IPS-20b (cell line): ENCODE results near the gene SLAMF7.

ENCODE experiments used
- H3K27ac ChIP-seq: one replicate; pipeline ENCODE4 v1.5.1; 2013; ENCODE audit warnings: low read length
- H3K27me3 ChIP-seq: 2 replicates; pipeline ENCODE4 v1.6.1; 2013; ENCODE audit warnings: mild to moderate bottlenecking, low read length, inconsistent platforms; ENCODE audit not compliant: insufficient read depth
- H3K36me3 ChIP-seq: 2 replicates; pipeline ENCODE4 v1.6.1; 2013; ENCODE audit warnings: low read depth, mild to moderate bottlenecking, inconsistent platforms, low read length, moderate library complexity; ENCODE audit not compliant: insufficient read depth
- H3K4me1 ChIP-seq: 2 replicates; pipeline ENCODE4 v1.6.1; 2013; ENCODE audit warnings: mild to moderate bottlenecking, control low read depth, inconsistent platforms, low read length, moderate library complexity; ENCODE audit not compliant: insufficient read depth
- H3K4me3 ChIP-seq: 2 replicates; pipeline ENCODE4 v1.5.1; 2013; ENCODE audit warnings: mild to moderate bottlenecking, low read length, inconsistent platforms
- H3K9ac ChIP-seq: 2 replicates; pipeline ENCODE4 v1.6.1; 2013; ENCODE audit warnings: low read depth, mild to moderate bottlenecking, inconsistent platforms, low read length, moderate library complexity
- H3K9me3 ChIP-seq: 2 replicates; pipeline ENCODE4 v1.6.1; 2013; ENCODE audit warnings: mild to moderate bottlenecking, low read depth, low read length, inconsistent platforms; ENCODE audit not compliant: insufficient read depth

Gene SLAMF7

DNA sequence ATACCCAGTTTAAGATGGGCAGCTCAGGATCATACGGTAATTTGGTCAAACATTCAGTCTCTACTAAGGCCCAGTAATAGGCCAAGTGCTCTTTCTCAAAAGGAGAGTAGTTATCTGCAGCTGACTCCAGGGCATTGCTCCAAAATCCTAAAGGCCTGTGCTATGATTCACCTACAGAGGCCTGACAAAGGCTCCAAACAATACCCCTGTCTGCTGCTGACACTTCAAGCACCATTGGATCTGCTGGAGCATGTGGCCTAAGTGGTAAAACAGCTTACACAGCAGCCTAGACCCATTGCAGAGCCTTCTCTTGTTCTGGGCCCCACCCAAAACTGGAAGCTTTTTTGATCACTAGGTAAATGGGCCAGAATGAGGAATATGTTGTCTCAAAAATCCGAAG is 22.8 kb downstream of the SLAMF7 start:
- H3K27me3 ChIP-seq = no peaks in the 10 kb centered on the region
- H3K4me1 ChIP-seq = no peaks in the 10 kb centered on the region
- H3K9me3 ChIP-seq = no peaks in the 10 kb centered on the region
- no peak overlapping the region for H3K9ac ChIP-seq
- no peaks in the 10 kb centered on the region for H3K36me3 ChIP-seq
- no peak overlapping the region for H3K4me3 ChIP-seq
- H3K27ac ChIP-seq = no peak overlapping the region

DNA sequence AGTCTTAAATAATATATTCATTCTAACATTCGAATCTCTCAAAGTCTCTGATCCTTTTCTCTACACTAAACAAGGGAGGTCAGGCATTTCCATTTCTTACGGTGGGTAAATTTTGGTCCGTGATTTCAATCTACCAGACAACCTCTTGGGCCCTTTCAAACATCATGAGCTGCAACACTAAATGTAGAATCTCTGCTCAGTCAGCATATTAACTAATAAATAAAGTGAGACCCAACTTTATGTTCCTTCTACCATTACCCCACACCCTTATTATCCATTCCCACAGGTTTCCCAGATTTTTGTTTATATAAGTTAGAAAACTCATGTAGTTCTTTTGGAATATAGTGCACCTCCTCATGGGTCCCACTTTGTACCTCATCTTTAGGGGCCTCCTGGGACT is 24.9 kb downstream of the SLAMF7 start:
- no peaks in the 10 kb centered on the region for H3K9me3 ChIP-seq

DNA sequence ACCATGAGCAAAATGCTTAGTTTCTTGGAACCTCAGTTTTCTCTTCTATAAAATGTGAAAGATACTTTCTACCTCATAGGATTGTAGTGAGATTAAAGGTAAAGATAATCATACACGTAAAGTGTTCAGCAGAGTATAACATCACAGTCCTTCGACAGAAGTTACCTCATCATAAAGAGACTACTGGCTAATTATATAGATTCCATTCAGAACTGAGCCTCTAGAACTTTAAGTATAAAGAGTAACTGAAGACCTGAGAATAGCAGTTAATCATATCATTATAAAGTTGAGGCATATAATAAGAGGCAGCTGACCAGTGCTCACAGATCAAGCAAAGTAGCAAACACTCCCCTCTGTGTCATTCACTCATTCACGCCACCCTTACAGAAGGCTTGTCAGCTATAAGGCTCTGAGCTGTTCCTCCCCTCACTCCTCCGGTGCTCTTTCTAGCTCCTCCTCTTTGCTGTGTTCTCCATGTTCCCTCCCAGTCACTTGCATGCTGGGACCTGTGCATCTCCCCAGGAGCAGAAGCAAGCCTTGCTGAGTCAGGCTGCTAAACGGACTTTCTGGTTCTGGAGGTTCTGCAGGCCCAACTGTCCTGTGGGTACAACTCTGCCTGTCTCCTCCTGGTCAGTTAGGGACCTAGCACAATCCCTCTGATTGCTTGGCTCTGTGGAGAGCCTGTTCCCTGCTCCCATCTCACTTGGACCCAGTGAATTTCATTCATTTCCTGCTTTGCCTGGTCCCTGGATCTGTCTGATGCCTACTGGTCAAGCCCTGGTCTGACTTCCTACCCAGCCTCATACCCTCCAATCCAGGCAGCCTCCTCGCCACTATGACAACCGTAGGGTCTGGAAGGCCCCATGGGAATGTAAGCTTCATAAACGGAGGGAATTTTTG is 28.6 kb downstream of the SLAMF7 start:
- H3K27ac ChIP-seq = no peak overlapping the region
- H3K36me3 ChIP-seq = no peaks in the 10 kb centered on the region
- H3K4me1 ChIP-seq = no peaks in the 10 kb centered on the region
- H3K4me3 ChIP-seq = no peak overlapping the region
- no peaks in the 10 kb centered on the region for H3K27me3 ChIP-seq
- H3K9me3 ChIP-seq = no peaks in the 10 kb centered on the region
- H3K9ac ChIP-seq = no peak overlapping the region

More for the DNA sequence above, 24.9 kb downstream of the SLAMF7 start:
- Histone ChIP-seq H3K36me3 (no peaks in the 10 kb centered on the region), H3K27ac (no peak overlapping the region), H3K27me3 (no peaks in the 10 kb centered on the region), H3K4me1 (no peaks in the 10 kb centered on the region), H3K9ac (no peak overlapping the region), H3K4me3 (no peak overlapping the region)

DNA sequence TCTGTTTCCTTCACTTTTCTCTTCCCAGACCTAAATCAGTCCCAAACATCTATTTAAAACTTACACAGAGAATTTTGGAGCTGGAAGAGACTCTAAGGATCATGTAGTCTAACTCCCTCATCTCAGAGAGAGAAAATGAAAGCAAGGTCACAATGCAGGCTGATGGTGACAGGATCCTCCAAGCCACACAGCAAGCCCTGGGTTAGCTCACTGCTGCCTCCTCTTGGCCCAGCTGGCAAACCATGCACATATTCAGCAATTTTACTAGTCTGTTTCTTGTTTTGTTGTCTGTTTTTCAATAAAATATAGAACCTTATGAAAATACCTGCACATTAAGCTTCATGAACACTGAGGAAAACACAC is 29.2 kb downstream of the SLAMF7 start:
- Histone ChIP-seq H3K9me3 (no peaks in the 10 kb centered on the region), H3K4me1 (no peaks in the 10 kb centered on the region), H3K27ac (no peak overlapping the region), H3K9ac (no peak overlapping the region), H3K27me3 (no peaks in the 10 kb centered on the region), H3K4me3 (no peak overlapping the region), H3K36me3 (no peaks in the 10 kb centered on the region)

DNA sequence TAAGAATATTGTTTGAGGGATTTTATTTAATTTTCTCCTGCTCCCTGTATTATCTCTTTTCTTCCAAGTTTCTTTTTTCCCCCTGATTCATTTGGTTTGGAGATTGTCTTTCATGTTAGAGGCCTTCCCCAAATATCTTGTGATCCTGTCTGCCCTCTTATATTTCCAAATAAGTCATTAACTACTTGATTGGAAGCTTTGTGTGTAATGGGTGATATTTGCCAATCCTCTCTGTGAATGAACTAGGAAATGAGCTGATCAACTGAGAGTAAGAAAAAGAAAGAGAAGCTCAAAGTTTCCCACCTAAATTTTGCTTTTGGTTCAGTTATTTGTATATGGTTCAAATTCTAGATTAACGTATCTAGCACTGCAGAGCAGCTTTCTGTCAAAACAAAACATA is 33.3 kb downstream of the SLAMF7 start:
- Histone ChIP-seq H3K4me1 (no peaks in the 10 kb centered on the region), H3K9me3 (no peaks in the 10 kb centered on the region), H3K27me3 (no peaks in the 10 kb centered on the region), H3K27ac (no peak overlapping the region), H3K36me3 (no peaks in the 10 kb centered on the region), H3K9ac (no peak overlapping the region), H3K4me3 (no peak overlapping the region)

DNA sequence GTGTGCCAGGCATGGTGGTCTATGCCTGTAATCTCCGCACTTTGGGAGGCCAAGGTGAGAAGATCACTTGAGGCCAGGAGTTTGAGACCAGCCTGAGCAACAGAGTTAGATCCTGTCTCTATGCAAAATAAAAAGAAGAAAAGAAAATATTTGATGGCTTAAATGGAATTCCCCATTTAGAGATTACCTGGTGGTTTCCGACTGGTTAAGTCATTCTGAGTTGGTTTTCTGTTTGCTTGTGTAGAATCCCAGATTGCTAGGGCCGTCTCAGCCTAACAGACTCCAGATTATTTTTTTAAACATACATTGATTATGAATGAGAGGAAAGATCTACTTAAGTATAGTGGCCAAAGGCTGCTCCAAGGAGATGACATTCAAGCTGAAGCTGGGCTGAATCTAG is 34.0 kb downstream of the SLAMF7 start:
- no peak overlapping the region for H3K9ac ChIP-seq
- no peak overlapping the region for H3K4me3 ChIP-seq
- no peaks in the 10 kb centered on the region for H3K9me3 ChIP-seq
- H3K27me3 ChIP-seq = no peaks in the 10 kb centered on the region
- no peaks in the 10 kb centered on the region for H3K4me1 ChIP-seq
- no peak overlapping the region for H3K27ac ChIP-seq
- no peaks in the 10 kb centered on the region for H3K36me3 ChIP-seq

DNA sequence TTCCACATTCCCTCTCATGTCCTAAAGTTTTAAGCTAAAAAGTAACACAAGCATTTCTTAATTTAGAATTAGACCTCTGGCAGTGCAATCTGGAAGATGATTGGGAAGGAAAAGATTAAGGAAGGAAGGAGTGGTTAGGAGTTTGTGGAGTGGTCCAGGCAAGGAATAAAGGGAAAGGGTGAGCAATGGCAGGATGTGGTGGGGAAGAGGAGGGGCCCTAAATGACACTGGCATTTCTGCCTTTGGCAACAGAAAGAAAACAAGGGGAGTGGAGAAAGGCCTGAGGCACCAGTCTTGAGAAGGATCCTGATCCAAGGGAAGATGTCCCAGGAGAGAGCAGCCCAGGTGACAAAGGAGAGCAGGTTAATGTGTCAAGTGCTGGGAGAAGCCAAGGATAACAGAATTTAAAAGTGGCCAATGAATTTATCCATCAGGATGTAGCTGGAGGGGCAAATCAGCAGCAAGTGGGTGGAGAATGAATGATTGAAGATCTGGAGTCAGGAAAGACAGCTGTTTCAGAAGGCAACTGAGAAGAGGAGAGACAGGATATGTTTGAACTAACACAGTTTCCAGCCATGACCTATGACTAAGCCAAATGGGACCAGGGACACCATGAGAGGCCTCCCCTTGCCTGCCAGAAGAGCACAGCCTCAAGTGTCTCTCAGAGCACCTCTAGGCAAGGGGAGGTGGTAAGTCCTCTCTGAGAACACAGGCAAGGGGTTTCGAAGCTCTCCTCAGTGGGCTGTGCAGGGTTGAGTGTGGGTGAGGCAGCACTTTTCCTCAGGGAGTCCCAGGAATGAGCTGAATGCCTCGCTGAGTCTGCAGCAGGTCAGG is 36.1 kb downstream of the SLAMF7 start:
- no peak overlapping the region for H3K4me3 ChIP-seq
- no peaks in the 10 kb centered on the region for H3K4me1 ChIP-seq
- H3K9ac ChIP-seq = no peak overlapping the region
- H3K27ac ChIP-seq = no peak overlapping the region
- no peaks in the 10 kb centered on the region for H3K36me3 ChIP-seq
- no peaks in the 10 kb centered on the region for H3K9me3 ChIP-seq
- H3K27me3 ChIP-seq = no peaks in the 10 kb centered on the region

DNA sequence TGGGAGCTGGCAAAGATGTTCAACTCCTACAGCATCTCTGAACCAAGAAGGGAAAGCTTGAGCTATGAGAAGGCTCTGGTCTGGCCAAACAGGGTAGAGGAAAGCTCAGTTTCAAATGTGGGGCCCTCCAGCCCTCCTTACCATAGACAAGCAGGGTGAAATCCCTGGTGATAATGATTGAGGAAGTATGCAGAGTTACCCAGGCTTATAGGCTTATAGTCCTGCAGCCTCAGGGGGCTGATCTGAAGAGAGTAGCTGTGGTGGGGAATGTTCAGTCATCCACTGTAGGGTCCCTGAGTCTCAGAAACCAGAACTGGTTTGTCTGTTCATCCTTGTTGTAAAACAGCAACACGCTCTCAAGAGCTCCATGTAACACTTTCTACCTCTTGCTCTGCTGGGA is 37.1 kb downstream of the SLAMF7 start:
- no peaks in the 10 kb centered on the region for H3K9me3 ChIP-seq
- no peaks in the 10 kb centered on the region for H3K36me3 ChIP-seq
- H3K4me3 ChIP-seq = no peak overlapping the region
- no peak overlapping the region for H3K9ac ChIP-seq
- no peak overlapping the region for H3K27ac ChIP-seq
- H3K27me3 ChIP-seq = no peaks in the 10 kb centered on the region
- no peaks in the 10 kb centered on the region for H3K4me1 ChIP-seq

DNA sequence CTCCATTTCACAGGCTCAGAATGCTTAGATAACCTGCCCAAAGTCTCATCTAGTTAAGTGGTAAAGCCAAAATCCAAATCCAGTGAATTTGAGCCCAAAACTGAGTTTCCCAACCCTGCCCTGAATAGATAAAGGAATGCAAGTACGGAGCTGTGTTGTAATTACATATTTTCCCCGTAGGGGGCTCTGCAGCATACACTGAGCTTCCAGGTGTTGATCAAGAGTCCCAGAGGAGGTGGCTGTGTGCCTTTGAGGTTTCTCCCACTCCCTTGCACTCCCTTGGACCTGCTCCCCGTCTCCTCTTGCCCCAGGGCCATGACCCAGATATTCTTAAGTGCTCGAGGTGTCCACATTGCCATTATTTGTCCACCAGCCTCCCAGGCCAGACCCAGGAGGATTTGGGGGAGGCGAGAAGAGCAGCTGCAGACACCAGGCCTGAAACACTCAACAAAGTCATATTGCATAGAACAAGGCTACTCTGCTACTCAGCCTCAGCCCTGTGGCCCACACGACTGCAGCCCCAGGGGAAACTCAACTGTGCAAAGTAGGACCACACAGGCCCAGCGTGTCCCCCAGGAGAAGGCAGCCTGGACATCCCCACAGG is 38.5 kb downstream of the SLAMF7 start:
- no peaks in the 10 kb centered on the region for H3K9me3 ChIP-seq
- H3K27ac ChIP-seq = no peak overlapping the region
- H3K9ac ChIP-seq = no peak overlapping the region
- no peaks in the 10 kb centered on the region for H3K36me3 ChIP-seq
- H3K4me3 ChIP-seq = no peak overlapping the region
- H3K4me1 ChIP-seq = no peaks in the 10 kb centered on the region
- H3K27me3 ChIP-seq = no peaks in the 10 kb centered on the region

DNA sequence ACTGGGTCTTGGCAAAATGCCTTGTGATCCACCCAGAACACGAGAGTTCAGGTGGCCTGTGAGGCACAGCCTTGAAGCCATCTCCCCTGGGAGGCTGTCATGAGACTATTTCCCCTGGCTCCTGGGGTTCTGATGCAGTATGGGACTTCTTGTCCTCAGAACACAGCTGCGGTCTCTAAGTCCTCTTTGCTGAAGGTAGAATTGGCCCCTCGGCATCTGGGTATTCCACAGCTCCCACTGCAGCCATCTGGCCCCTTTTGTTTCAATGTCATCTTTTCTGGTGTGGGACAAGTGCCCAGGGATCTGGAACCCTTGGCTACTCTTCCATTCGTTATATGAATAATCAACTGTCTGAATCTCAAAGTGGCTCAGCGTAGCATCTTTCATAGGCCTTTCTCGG is 39.9 kb downstream of the SLAMF7 start:
- no peak overlapping the region for H3K27ac ChIP-seq
- no peak overlapping the region for H3K9ac ChIP-seq
- no peaks in the 10 kb centered on the region for H3K36me3 ChIP-seq
- H3K4me1 ChIP-seq = no peaks in the 10 kb centered on the region
- H3K9me3 ChIP-seq = peaks cover 5% of the 10 kb centered on the region
- no peaks in the 10 kb centered on the region for H3K27me3 ChIP-seq
- no peak overlapping the region for H3K4me3 ChIP-seq

DNA sequence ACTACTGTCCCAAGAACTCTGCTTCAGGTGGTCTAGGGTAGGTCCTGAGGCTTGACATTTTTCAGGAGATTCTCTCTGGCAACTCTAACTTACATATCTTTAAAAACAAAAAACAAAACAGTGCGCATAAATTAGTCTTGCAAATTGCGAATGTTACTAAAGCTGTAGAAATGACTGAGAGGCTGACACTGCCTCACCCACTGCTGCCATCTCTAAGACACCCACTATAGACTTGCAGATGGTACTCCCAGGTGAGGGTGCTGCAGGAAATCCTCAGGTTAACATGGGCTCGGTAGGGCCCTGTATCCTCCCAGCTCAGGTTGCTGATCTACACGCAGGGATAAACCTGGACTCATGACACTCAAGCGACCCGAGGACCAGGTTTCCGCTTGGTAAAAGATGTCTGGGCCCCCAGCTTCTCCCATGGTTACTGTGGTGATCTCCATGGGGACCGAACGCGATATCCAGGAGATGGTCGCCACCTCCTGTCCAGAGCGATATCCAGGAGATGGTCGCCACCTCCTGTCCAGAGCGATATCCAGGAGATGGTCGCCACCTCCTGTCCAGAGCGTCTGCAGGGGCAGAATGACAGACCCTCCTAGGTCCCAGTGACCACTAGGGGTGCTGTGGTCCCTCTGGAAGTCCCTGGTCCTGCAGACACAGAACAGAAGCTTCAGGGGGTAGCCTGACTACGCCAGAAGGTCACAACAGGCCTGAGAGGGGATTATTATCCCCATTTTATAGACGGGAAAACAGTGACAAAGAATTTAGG is 40.8 kb downstream of the SLAMF7 start:
- H3K27ac ChIP-seq = no peak overlapping the region
- H3K9me3 ChIP-seq = peaks cover 5% of the 10 kb centered on the region
- no peak overlapping the region for H3K9ac ChIP-seq
- no peak overlapping the region for H3K4me3 ChIP-seq
- no peaks in the 10 kb centered on the region for H3K27me3 ChIP-seq
- no peaks in the 10 kb centered on the region for H3K36me3 ChIP-seq
- H3K4me1 ChIP-seq = no peaks in the 10 kb centered on the region
